ENCODE data around the gene SEMA3F.

The SEMA3F gene

DNA sequence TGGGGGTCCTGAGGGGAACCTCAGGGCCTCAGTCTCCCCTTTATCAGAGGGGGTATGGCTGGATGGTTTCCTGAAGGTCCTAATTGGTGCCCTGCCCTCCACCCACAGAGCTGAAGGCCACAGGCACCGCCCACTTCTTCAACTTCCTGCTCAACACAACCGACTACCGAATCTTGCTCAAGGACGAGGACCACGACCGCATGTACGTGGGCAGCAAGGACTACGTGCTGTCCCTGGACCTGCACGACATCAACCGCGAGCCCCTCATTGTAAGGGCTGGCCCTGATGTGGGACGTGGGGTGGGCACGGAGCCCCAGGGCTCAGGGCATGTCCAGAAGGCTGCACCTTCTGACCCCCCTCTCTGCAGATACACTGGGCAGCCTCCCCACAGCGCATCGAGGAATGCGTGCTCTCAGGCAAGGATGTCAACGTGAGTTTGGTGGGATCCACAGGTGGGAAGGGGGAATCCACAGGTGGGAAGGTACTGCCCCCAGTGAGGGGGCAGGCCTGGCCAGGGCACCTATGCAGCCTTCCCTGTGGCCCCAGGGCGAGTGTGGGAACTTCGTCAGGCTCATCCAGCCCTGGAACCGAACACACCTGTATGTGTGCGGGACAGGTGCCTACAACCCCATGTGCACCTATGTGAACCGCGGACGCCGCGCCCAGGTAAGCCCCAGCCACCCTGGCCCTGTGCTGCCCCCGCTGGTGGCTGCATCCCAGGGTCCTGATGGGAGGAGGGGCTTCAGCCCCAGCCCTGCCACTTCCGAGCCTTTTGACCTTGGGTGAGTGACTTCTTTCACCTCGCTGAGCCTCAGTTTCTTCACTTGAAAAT is 18.8 kb downstream of the SEMA3F start:
- DNase-seq: no peak

DNA sequence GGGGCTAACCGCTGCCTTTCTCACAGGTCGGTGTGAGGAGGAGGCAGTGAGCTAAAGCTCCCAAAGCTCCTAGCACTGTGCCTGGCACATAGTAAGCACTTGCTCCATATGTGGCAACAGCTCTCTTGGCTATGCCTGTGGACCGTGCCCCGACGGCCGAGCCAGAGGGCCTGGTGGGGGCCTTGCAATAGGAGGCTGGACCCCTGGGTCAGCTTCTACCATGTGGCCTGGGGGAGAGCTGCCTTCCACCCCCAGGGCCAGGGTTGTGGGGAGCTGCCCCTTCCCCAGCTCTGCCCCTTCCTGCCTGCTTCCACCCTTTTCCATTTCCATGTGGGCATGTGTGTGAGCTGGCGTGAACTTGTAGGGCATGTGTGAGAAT is 19.4 kb downstream of the SEMA3F start:
- no peak for DNase-seq

- DNase-seq: no peak
Observed at GRCh38 chr3:50174947-50175524, 19.9 kb downstream of the SEMA3F start.

- no peak for DNase-seq
Observed at GRCh38 chr3:50177346-50177745, 22.2 kb downstream of the SEMA3F start.

DNA sequence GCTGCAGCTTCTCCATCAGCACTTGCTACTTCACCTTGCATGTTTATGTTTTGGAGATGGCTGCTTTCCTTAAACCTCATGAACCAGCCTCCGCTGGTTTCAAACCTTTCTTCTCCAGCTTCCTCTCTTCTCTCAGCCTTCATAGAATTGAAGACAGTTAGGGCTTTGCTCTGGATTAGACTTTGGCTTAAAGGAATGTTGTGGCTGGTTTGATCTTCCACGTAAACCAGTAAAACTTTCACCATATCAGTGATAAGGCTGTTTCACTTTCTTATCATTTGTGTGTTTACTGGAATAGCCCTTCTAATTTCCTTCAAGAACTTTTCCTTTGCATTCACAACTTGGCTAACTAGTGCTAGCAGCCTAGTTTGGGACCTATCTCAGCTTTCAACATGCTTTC is 24.6 kb downstream of the SEMA3F start:
- DNase-seq: no peak

DNA sequence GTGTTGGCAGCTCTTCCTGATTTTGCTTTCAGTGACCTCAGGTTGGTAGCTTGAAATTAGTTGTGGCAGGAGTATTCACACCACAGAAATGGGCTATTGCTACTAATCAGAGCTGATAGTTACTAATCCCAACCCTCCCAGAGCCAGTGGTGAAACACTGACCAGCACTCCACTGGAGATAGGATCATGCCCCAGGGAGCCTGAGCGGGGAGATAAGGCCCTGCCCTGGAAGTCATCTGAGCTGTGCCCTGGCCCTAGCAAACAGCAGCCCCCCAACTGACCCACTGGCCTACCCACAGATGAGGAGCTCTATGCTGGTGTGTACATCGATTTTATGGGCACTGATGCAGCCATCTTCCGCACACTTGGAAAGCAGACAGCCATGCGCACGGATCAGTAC is 26.9 kb downstream of the SEMA3F start:
- DNase-seq: no peak

DNA sequence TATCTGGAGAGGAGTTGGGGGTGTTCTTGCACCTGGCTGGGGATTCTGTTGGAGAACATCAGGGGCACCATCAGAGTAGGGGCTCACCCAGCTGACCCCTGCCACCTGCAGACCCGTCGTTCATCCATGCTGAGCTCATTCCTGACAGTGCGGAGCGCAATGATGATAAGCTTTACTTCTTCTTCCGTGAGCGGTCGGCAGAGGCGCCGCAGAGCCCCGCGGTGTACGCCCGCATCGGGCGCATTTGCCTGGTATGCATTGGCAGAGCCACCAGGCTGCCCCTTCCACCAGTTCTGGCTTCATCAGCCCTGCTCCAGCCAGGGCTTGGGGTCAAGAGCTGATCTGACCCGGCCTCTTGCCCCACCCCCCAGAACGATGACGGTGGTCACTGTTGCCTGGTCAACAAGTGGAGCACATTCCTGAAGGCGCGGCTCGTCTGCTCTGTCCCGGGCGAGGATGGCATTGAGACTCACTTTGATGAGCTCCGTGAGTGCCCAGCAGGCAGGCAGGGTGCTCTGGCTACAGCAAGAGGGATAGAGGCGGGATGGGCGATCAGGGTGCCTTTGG is 27.5 kb downstream of the SEMA3F start:
- DNase-seq: no peak

GRCh38 chr3:50183755-50184154 is 28.6 kb downstream of the SEMA3F start:
- DNase-seq: no peak

GRCh38 chr3:50184242-50184978 is 29.3 kb downstream of the SEMA3F start:
- no peak for DNase-seq

DNA sequence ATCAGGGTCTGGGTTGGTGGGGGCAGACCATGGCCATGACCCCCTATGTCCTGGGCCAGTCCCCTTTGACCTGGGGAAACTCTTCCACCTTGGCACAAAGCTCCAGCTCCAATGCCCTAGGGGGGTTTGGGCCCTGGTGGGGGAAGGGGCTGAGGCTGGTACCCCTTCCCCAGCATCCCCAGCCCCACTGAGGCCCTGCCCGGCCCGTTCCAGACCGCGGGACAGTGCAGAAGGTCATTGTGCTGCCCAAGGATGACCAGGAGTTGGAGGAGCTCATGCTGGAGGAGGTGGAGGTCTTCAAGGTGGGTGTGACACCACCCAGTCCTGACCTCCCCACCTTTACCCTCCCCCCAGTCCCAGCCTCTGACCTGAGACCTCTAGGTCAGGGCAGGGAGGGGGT is 30.1 kb downstream of the SEMA3F start:
- no peak for DNase-seq

DNA sequence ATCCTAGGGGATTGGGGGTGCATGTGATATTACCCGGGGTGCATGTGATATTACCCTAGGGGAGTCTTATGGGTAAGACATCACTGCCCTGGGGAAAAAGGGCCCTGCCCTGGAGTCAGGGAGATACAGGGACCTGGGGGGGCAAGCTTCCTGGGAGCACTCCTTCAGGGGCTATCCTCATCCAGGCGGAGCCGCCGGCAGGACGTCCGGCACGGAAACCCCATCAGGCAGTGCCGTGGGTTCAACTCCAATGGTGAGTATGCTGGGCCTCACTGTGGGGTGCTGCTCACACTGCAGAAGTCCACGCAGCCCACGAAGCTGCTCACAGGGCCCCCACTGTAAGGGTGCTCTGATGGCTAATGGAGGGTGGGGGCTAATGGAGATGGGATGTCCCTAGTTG is 31.0 kb downstream of the SEMA3F start:
- no peak for DNase-seq

DNA sequence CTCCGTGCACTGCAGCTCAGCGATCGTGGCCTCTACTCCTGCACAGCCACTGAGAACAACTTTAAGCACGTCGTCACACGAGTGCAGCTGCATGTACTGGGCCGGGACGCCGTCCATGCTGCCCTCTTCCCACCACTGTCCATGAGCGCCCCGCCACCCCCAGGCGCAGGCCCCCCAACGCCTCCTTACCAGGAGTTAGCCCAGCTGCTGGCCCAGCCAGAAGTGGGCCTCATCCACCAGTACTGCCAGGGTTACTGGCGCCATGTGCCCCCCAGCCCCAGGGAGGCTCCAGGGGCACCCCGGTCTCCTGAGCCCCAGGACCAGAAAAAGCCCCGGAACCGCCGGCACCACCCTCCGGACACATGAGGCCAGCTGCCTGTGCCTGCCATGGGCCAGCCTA is 32.6 kb downstream of the SEMA3F start:
- no peak for DNase-seq

DNA sequence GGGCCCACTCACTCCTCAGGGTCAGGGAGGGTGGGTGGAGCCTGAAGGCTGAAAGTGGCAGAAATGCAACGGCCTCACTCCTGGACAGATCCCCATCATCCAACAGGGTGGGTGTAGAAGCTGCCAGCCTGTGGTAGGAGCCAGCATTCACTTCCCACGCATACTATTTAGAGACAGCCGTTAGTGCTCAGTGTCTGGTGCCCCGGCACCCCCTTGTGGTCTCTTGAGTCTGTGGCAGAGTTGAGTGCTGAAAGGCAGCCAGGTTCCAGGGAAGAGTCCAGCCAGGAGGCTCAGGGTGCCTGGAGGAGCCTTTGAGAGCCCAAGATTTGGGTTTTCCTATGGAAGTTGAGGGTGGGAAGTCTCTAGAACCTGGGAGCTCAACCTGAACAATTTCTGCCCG is 34.1 kb downstream of the SEMA3F start:
- peak; percentile 35 for DNase-seq

DNA sequence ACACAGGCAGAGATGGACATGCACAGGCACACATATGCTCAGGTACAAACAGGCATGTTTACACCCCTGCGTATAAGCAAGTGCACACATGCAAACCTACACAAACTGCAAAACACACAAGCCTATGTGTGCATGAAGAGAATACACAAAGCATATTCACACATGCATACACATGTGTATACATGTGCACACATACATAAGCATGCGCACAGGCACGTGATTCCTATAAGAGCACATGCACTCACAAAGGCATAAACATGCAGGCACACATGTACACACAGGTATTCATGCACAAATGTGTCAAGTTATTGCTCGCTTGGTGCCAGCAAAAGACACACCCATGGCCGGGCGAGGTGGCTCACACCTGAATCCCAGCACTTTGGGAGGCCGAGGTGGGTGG is 34.9 kb downstream of the SEMA3F start:
- DNase-seq: no peak

- no peak for DNase-seq
Observed at GRCh38 chr3:50190936-50191660, 36.0 kb downstream of the SEMA3F start, which contains the start of gene GNAT1. Gene GNAT1 (plus strand): TSS chr3:50191610. CDS start chr3:50191726, 116 bp downstream.

DNA sequence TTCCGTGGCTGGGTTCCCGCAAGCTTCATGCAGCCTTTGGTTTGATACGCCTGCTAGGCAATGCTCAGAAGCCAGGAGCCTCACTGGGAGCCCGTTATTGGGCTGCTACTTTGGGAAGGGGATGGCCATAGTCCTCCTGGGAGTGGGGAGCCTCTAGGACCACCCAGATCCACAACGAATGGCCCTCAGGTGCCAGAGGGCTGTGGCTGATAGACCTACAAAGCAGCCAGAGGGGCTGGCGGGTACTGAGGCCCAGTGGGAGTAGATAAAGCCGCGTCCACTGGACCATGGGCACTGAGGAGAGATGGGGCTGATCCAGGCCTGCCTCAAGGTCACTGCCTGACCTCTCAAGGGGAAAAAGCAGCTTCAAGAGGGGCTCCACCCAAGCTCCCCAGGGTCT is 37.0 kb downstream of the SEMA3F start:
- no peak for DNase-seq

GRCh38 chr3:50192689-50193141 is 37.6 kb downstream of the SEMA3F start:
- peak; percentile 85 for DNase-seq

DNA sequence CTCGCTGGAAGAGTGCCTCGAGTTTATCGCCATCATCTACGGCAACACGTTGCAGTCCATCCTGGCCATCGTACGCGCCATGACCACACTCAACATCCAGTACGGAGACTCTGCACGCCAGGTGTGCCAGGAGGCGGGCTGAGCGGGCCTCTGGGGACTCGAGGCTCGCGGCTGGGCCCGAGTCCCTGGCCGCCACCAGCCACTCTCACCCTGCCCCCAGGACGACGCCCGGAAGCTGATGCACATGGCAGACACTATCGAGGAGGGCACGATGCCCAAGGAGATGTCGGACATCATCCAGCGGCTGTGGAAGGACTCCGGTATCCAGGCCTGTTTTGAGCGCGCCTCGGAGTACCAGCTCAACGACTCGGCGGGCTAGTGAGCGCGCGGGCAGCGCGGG is 38.2 kb downstream of the SEMA3F start:
- no peak for DNase-seq

- no peak for DNase-seq
Observed at GRCh38 chr3:50193746-50194127, 38.6 kb downstream of the SEMA3F start.

DNA sequence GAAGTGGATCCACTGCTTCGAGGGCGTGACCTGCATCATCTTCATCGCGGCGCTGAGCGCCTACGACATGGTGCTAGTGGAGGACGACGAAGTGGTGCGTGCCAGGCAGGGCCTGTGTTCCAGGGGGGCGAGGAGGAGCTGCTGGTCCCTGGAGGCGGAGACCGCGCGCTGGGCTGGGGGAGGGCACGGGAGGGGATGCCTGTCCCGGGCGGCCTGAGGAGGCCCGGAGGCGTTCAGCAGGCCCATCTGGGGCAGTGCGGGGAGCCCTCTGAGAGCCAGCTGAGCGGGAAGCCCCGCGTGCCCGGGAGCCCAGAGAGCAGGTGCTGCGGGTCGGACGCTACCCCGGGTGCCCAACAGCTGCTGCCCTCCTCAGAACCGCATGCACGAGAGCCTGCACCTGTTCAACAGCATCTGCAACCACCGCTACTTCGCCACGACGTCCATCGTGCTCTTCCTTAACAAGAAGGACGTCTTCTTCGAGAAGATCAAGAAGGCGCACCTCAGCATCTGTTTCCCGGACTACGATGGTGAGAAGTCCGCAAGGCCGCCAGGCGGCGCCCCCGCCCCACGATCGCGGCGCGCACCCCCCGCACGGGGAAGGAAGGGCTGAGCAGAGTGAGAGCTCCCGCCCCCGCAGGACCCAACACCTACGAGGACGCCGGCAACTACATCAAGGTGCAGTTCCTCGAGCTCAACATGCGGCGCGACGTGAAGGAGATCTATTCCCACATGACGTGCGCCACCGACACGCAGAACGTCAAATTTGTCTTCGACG is 39.2 kb downstream of the SEMA3F start:
- DNase-seq: peak; percentile 84

DNA sequence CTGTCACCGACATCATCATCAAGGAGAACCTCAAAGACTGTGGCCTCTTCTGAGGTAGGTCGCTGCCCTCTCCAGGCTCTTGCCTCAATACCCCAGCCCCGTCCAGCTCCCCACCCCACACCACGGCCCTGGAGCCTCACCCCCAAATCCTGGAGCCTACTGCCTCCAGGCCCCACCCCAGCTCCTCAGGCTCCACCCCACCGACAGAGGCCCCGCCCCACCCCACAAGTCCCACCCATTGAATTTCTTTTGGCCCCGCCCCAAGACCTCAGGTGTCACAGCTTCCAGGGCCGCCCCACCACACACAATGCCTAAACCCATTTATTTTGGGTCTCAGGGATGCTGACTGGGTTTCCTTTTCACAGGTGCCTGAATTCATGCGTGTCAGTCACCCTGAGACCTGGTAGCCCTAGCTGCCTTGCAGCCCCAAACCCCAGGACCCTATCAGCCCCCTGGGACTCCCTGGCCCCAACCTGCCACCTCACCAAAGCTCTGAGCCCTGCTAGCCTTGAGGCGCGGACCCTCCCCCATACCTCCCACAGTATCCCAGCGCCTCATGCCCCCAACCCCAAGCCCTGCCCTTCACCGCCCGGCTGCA is 39.9 kb downstream of the SEMA3F start:
- peak; percentile 38 for DNase-seq

Data from stimulated activated CD4-positive, alpha-beta T cell treated with anti-CD3 and anti-CD28 coated beads, Interleukin-4, amount 100 ng/mL, for 1 hour (primary cell).